ENCODE data around the gene ATP11C. TPM values are rescaled to one million over a fixed set of nuclear protein-coding genes. Genes with fewer than 3 reads are reported as not detected.

Gene ATP11C
- total and polyA plus RNA-seq, 2 experiments from 2014 or later = 44.0 to 90.7 TPM

- 0 out of 2 replicates have a peak overlapping the region, but pooled peaks have one; percentile 65 for H3K27ac Mint-ChIP-seq
Measured at GRCh38 chrX:139877710-139878414, 55.0 kb downstream of the ATP11C start.

GRCh38 chrX:139875841-139876240 is 57.0 kb downstream of the ATP11C start:
- DNase-seq (ENCODE audit: low spot score) = no peak
- no peaks in the 10 kb centered on the region for H3K9me3 Mint-ChIP-seq
- Histone ChIP-seq H4K20me1 (replicated peaks; ENCODE audit: insufficient read depth) (0 out of 2 replicates have a peak, but pooled peaks cover 2% of the 10 kb centered on the region), H3K9me2 (ENCODE audit: insufficient read depth) (no peaks in the 10 kb centered on the region), H3K27me3 (ENCODE audit: insufficient read depth) (no peaks in the 10 kb centered on the region), H3K36me3 (ENCODE audit: insufficient read depth) (no peaks in the 10 kb centered on the region), H3K27ac (ENCODE audit: low read depth) (no peak overlapping the region), H3F3A (replicated peaks; ENCODE audit: low read depth) (no peaks in the 10 kb centered on the region), H3K4me2 (no peak overlapping the region), H3K79me2 (replicated peaks; ENCODE audit: insufficient read depth) (peaks cover 27% of the 10 kb centered on the region), H3K4me1 (ENCODE audit: insufficient read depth) (peaks cover 6% of the 10 kb centered on the region), H2AFZ (no peak overlapping the region), H3K4me3 (no peak overlapping the region)
- H3K27ac Mint-ChIP-seq = no peak overlapping the region
- H3K4me1 Mint-ChIP-seq = peaks cover 23% of the 10 kb centered on the region
- H3K27me3 Mint-ChIP-seq (ENCODE audit: insufficient read depth, low read depth, poor library complexity) = no peaks in the 10 kb centered on the region
- no peak overlapping the region for H3K4me3 Mint-ChIP-seq
- no peak for ATAC-seq
- H3K36me3 Mint-ChIP-seq (ENCODE audit: low read depth) = no peaks in the 10 kb centered on the region; the same call in 2 of the 3 replicates
- TF ChIP-seq EZH2phosphoT487 (IDR thresholded peaks at IDR 0.05; ENCODE audit: unreplicated experiment) = no peak
- no peak for TF ChIP-seq CTCF (conservative IDR thresholded peaks at IDR 0.05; ENCODE audit: low read depth in 2 of 2)
- no peak for TF ChIP-seq ETS1 (IDR thresholded peaks at IDR 0.05)
- no peak for TF ChIP-seq ZNF462 (CRISPR knock-in tag; IDR thresholded peaks at IDR 0.05)
- TF ChIP-seq EZH2 (IDR thresholded peaks at IDR 0.05; ENCODE audit: low read depth, unreplicated experiment) = no peak
- no peak for TF ChIP-seq NANOG (IDR thresholded peaks at IDR 0.05; ENCODE audit: borderline replicate concordance)
- TF ChIP-seq CREB1 (CRISPR knock-in tag; IDR thresholded peaks at IDR 0.05; ENCODE audit: low read depth) = no peak
- no peak for TF ChIP-seq JUNB (IDR thresholded peaks at IDR 0.05; ENCODE audit: unreplicated experiment)

More at GRCh38 chrX:139877710-139878414, 55.0 kb downstream of the ATP11C start:
- Histone ChIP-seq H4K20me1 (replicated peaks; ENCODE audit: insufficient read depth) (peaks cover 2% of the 10 kb centered on the region; the same call in 1 of the 2 replicates), H2AFZ (no peak overlapping the region), H3K27me3 (ENCODE audit: insufficient read depth) (no peaks in the 10 kb centered on the region), H3K4me2 (no peak overlapping the region), H3K4me1 (ENCODE audit: insufficient read depth) (peaks cover 23% of the 10 kb centered on the region), H3K9me2 (ENCODE audit: insufficient read depth) (no peaks in the 10 kb centered on the region), H3K27ac (ENCODE audit: low read depth) (no peak overlapping the region), H3F3A (replicated peaks; ENCODE audit: low read depth) (no peaks in the 10 kb centered on the region), H3K36me3 (ENCODE audit: insufficient read depth) (no peaks in the 10 kb centered on the region), H3K4me3 (no peak overlapping the region), H3K79me2 (replicated peaks; ENCODE audit: insufficient read depth) (peaks cover 41% of the 10 kb centered on the region)
- ATAC-seq (no peak), DNase-seq (ENCODE audit: low spot score) (no peak)
- H3K4me1 Mint-ChIP-seq = peaks cover 37% of the 10 kb centered on the region
- no peaks in the 10 kb centered on the region for H3K9me3 Mint-ChIP-seq
- H3K27me3 Mint-ChIP-seq (ENCODE audit: insufficient read depth, low read depth, poor library complexity) = no peaks in the 10 kb centered on the region
- H3K36me3 Mint-ChIP-seq (ENCODE audit: low read depth) = no peaks in the 10 kb centered on the region; the same call in 2 of the 3 replicates
- TF ChIP-seq ETS1 (IDR thresholded peaks at IDR 0.05) (no peak), EZH2phosphoT487 (IDR thresholded peaks at IDR 0.05; ENCODE audit: unreplicated experiment) (no peak)
- H3K4me3 Mint-ChIP-seq = no peak overlapping the region

All from GM23338 (cell line).